GM03348 (cell line): ENCODE measurements around the gene ZNF536.
A peak's percentile ranks its signal among the peaks of the same experiment; 100 is the strongest.

ENCODE experiments used
- DNase-seq: peaks from one replicate; pipeline ENCODE4 v3.0.0; 2012; ENCODE audit warnings: low spot score

Gene ZNF536

GRCh38 chr19:30563691-30564090 is 191.5 kb downstream of the ZNF536 start:
- DNase-seq, result no peak

- DNase-seq, result no peak
These were observed 192.4 kb downstream of the ZNF536 start for GRCh38 chr19:30564551-30565011.

- DNase-seq, result no peak
These were observed 193.5 kb downstream of the ZNF536 start for GRCh38 chr19:30565636-30566035.

GRCh38 chr19:30566681-30567420 is 194.7 kb downstream of the ZNF536 start:
- no peak for DNase-seq

- no peak for DNase-seq
These were observed 195.5 kb downstream of the ZNF536 start for GRCh38 chr19:30567536-30568232.

GRCh38 chr19:30570194-30570593 is 198.0 kb downstream of the ZNF536 start:
- no peak for DNase-seq

- DNase-seq, result no peak
These were observed 205.4 kb downstream of the ZNF536 start for GRCh38 chr19:30577551-30578105.

- DNase-seq, result no peak
These were observed 207.2 kb downstream of the ZNF536 start for GRCh38 chr19:30579419-30579818.

GRCh38 chr19:30580673-30581072 is 208.5 kb downstream of the ZNF536 start:
- no peak for DNase-seq

- no peak for DNase-seq
These were observed 211.9 kb downstream of the ZNF536 start for GRCh38 chr19:30584090-30584489.

- no peak for DNase-seq
These were observed 215.7 kb downstream of the ZNF536 start for GRCh38 chr19:30587869-30588268.

GRCh38 chr19:30590596-30591229 is 218.5 kb downstream of the ZNF536 start:
- DNase-seq, result no peak

- peak; percentile 37 for DNase-seq
These were observed 221.2 kb downstream of the ZNF536 start for GRCh38 chr19:30593356-30593755.

GRCh38 chr19:30593975-30594745 is 222.0 kb downstream of the ZNF536 start:
- DNase-seq, result no peak

GRCh38 chr19:30596268-30596667 is 224.1 kb downstream of the ZNF536 start:
- no peak for DNase-seq

- DNase-seq, result no peak
These were observed 224.7 kb downstream of the ZNF536 start for GRCh38 chr19:30596813-30597399.

- DNase-seq, result no peak
These were observed 226.5 kb downstream of the ZNF536 start for GRCh38 chr19:30598688-30599087.

- no peak for DNase-seq
These were observed 230.6 kb downstream of the ZNF536 start for GRCh38 chr19:30602661-30603350.

GRCh38 chr19:30604657-30605056 is 232.5 kb downstream of the ZNF536 start:
- DNase-seq, result no peak

- DNase-seq, result no peak
These were observed 233.1 kb downstream of the ZNF536 start for GRCh38 chr19:30605333-30605732.
